GM12872 (cell line): ENCODE measurements around the gene CLHC1.

Source experiments
- CTCF ChIP-seq: IDR thresholded peaks from 3 replicates; pipeline ENCODE4 v1.5.1; 2011; ENCODE audit warnings: low read depth, mild to moderate bottlenecking, low read length, moderate library complexity; ENCODE audit not compliant: insufficient read depth

The CLHC1 gene

GRCh38 chr2:55155206-55155605 is 76.9 kb downstream of the CLHC1 start:
- no peak for TF ChIP-seq CTCF

GRCh38 chr2:55154525-55155030 is 77.5 kb downstream of the CLHC1 start:
- no peak for TF ChIP-seq CTCF

DNA sequence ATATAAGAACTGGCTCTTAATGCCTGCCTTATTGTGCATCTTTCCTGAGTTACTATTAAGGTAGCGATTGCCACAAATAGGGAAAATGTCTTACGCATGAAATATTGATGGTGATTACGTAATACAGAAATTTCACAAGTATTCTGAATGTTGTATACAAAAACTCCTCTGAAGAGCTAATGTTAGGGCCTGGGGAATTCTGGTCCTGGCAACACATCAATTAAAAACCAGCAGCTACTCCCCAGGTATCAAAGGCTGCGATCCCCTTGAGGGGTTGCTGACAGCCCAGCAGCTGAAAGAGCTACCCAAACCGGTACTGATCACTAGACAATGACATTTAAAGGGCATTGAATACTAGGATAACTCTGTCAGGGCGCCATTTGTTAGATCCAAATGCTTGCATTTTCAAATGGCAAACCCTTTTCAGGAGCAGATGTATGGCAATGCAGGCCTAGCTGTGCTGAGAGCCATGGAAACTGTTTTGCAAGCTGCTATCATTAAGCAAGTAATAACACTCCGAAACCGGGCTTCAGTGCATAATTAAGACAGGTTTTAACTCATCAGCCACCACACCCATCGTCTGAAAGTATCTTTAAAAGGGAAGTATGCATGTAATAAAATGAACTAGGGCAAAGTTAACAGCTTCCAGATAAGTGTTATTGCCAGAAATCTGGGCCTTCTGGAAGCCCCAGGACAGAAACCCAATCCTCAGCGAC is 78.4 kb downstream of the CLHC1 start:
- TF ChIP-seq CTCF = no peak

DNA sequence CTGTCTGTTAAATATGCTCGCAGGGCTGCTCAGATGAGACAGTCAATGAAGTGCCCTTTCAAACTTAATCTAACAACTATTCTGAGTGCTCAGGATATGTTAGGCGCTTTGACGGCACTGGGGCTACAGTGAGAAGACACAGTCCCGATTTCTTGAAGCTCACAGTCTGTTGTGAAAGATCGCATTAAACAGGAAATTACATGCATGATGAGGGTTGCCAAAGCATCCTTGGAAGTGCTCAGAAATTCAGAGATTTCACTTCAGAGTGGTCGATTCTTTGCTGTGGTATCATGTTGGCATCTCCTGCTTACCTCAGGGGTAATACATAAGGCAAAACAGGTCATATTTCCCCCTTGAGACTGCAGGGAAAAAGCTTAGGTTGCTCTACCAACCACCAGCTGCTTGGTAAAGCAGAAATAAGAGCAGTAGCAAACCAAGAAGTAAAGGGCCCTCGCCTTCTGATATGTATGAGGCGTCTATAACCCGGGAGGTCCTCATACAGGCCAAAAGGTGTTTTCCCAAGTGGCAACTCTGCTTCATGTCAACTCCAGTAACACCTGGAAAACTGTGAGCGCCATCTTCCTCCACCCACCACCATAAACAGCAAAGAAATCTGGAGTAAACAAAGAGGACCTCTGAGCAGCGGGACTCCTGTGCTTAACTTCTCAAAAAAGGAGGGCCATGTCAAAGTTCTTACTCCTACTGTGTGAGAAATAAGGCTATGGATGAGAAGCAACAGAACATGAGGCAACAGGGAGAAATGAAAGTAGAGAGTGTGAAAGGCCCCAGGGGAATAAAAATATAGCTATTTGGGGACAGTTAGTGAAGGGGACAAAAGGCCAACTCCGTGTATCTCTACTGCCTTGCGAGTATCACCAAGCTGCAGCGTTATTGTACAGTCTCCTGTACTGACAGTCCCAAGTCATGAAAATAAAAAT is 79.3 kb downstream of the CLHC1 start:
- no peak for TF ChIP-seq CTCF

DNA sequence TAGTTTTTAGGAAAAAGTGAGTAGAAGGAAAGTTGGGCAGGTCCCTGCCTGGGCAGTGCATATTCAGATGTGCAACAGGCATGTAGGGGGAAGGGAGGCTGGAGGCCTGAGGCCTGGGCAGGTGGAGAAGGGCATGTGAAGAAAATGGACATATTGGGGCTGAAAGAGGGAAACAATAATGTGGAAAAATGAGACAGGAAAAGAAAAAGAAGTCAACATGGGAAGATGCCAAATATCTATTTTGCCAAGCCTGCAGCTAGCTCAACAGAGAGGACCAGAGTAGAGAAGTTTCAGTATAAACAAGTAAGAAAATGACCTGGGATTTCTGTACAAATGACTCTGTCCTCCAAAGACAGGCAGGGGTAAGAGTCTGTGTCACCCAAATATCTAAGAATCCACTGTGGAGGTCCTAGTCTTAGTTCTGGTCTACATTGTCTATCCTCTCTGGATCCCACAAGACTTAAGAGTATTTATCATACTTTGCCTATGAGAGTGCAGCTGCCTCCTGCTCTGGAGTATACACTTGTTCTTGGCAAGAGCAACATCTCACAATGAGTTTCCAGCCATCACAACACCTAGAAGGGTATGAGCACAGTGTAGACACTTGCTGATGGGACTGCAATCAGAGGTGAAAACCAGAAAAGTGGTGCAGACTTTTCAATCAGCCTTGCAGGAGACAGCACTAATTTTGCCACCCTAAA is 80.2 kb downstream of the CLHC1 start:
- TF ChIP-seq CTCF = no peak

DNA sequence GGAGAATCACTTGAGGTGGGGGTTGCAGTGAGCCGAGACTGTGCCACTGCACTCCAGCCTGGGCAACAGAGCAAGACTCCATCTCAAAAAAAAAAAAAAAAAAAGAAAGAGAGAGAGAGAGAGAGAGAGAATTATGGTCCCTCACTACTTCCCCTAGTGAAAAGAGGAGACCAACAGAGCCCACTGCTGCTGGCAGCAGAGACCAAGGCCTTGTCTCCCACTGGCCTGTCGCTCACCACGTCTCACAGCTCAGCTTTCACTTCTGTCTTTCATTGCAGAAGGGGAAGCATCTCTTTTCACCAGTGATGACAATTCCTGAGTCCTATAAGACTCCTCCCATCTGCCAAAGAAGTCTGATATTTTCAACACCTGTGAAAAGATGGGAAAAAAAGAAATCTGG is 81.3 kb downstream of the CLHC1 start:
- TF ChIP-seq CTCF = no peak

DNA sequence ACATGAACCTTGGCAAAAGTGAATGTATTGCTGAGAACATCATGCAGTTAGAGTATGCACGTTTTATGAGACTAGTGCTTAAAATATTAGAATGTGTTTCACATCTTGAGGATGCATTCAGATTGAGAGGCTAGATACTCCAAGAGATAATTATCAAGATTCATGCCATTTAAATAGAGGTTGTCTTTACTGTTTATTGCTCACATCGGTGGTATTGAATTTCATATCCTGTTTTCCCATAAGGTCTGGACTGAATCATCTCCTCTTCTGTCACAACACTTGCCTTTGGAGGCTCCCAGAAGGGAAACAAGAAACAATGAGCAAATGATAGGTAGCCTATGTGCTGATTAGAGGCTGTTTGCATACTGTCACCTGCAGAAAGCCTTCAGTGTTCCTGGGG is 83.8 kb downstream of the CLHC1 start:
- TF ChIP-seq CTCF = no peak
